ENCODE results near the gene PTPRD.

- TF ChIP-seq CTCF (conservative IDR thresholded peaks at IDR 0.05; ENCODE audit: low read depth, low read length) (no peak), EZH2 (IDR thresholded peaks at IDR 0.05; ENCODE audit: borderline replicate concordance, low read depth, low read length, poor library complexity, severe bottlenecking) (no peak)
These were observed 1389.6 kb downstream of the PTPRD start for GRCh38 chr9:9223175-9223574.
